Thoracic aorta (tissue), 2 donors: ENCODE data around the gene SEMA3B. TPM values are rescaled to one million over a fixed set of nuclear protein-coding genes. Genes with fewer than 3 reads are reported as not detected.

Experiments used
- ATAC-seq: fragments of 150-250 bp; one replicate; pipeline ENCODE4 v1.8.0; 2017; ENCODE audit warnings: low read depth; ENCODE audit not compliant: insufficient number of reproducible peaks, low FRiP score
- DNase-seq: peaks from one replicate; pipeline ENCODE4 v3.0.0-alpha.2; 2020; ENCODE audit warnings: low spot score
- H3K27ac ChIP-seq, 2 donors: fragments of 200-600 bp; sonication (generic); 1 replicate in 1 of 2; 2 replicates in 1 of 2; pipeline ENCODE4 v1.5.1; 2016; ENCODE audit warnings: mild to moderate bottlenecking in 2 of 2, moderate library complexity in 2 of 2
- H3K27me3 ChIP-seq: fragments of 200-600 bp; sonication (generic); replicated peaks from 2 replicates; pipeline ENCODE4 v1.6.0; 2016; ENCODE audit warnings: mild to moderate bottlenecking; ENCODE audit not compliant: insufficient read depth
- H3K36me3 ChIP-seq: fragments of 200-600 bp; sonication (generic); one replicate; pipeline ENCODE4 v1.5.1; 2016
- H3K4me1 ChIP-seq, 2 donors: fragments of 200-600 bp; sonication (generic); 1 replicate in 1 of 2; 2 replicates in 1 of 2; pipeline versions ENCODE4 v1.5.1 to v1.6.0; 2016; ENCODE audit warnings: low read depth in 2 of 2, mild to moderate bottlenecking in 1 of 2; ENCODE audit not compliant: control insufficient read depth in 1 of 2
- H3K4me3 ChIP-seq: fragments of 200-600 bp; sonication (generic); 2 replicates; pipeline ENCODE4 v1.5.1; 2016; ENCODE audit warnings: mild to moderate bottlenecking
- H3K9me3 ChIP-seq: fragments of 200-600 bp; sonication (generic); 2 replicates; pipeline ENCODE4 v1.5.1; 2016
- total RNA-seq, 2 donors: library from RNA; depleted of rRNA; stranded (reverse); fragments of >200 nt; gene quantifications; one replicate each; pipeline versions ENCODE4 v1.1.0 to v1.2.3, GENCODE V29; 2016
- TF ChIP-seq, protein P1 (sequence below): fragments of 200-600 bp; sonication (generic); IDR thresholded peaks from one replicate; pipeline ENCODE4 v1.5.1; 2019; ENCODE audit warnings: antibody characterized with exemption

Gene SEMA3B
- total RNA-seq, 2 donors from 2014 or later: 53.6 to 57.2 TPM

DNA sequence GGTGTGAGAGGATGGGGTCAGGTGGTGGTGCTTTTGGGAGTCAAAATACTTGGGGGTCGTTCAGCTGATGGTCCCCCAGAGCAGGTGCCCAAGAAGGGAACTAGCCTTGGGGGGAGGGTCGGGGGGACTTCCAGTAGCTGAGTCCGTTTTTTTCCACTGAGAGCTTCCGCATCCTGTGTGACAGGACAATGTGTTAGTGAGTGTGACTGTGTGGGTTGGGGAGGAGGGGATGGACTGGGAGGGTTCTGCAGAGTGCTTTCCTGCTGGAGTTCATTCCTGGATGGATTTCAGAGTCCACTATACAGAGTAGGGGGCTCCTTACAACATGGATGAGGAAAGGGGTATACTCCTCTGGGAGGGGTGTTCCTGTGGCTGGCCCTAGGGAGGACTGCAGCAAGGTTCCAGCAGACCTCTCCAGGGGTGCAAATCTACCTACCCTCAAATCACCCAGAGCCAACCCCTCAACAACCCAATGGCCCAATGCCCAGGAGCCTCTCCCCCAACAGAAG lies 54.2 kb downstream of the SEMA3B start:
- no peaks in the 10 kb centered on the region for H3K27me3 ChIP-seq
- DNase-seq (no peak), ATAC-seq (no peak)
- TF ChIP-seq, protein P1, sequence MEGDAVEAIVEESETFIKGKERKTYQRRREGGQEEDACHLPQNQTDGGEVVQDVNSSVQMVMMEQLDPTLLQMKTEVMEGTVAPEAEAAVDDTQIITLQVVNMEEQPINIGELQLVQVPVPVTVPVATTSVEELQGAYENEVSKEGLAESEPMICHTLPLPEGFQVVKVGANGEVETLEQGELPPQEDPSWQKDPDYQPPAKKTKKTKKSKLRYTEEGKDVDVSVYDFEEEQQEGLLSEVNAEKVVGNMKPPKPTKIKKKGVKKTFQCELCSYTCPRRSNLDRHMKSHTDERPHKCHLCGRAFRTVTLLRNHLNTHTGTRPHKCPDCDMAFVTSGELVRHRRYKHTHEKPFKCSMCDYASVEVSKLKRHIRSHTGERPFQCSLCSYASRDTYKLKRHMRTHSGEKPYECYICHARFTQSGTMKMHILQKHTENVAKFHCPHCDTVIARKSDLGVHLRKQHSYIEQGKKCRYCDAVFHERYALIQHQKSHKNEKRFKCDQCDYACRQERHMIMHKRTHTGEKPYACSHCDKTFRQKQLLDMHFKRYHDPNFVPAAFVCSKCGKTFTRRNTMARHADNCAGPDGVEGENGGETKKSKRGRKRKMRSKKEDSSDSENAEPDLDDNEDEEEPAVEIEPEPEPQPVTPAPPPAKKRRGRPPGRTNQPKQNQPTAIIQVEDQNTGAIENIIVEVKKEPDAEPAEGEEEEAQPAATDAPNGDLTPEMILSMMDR: no peak
- peaks cover 27 to 51% of the 10 kb centered on the region in 2 donors for H3K4me1 ChIP-seq
- H3K36me3 ChIP-seq: peaks cover 8% of the 10 kb centered on the region
- peak overlapping the region; percentile 8 to 91 for H3K27ac ChIP-seq
- peak overlapping the region; percentile 73 for H3K4me3 ChIP-seq
- no peaks in the 10 kb centered on the region for H3K9me3 ChIP-seq

DNA sequence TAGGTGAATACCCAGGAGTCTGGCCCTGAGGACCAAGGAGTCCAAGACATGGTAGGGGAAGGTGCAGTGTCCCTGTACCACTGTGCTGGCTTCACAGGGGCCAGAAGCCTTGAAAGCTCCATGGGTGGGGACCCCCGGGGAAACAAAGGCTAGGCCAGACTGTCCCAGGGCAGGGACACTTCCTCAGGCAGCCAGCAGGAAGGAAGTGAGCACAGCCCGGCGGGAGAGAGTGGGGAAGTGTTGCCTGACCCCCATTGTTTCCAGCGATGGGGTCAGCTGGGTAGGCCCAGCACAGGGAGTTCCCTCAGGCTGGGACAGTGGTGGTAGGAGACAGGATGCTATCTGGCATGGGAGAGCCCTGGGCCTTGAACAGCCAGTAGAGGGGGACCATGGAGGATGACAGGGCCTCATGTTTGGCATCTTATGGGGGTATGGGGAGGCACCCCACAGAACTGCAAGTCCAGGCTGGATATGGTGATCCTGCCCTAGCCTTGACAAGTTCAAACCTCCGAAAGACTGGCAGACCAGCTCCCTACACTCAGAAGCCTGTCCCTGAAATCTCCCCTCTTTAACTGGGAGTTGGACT lies 54.8 kb downstream of the SEMA3B start:
- H3K27me3 ChIP-seq: no peaks in the 10 kb centered on the region
- TF ChIP-seq, protein P1: no peak
- peak overlapping the region; percentile 8 to 91 for H3K27ac ChIP-seq
- no peak for ATAC-seq
- DNase-seq: no peak
- peaks cover 7% of the 10 kb centered on the region for H3K36me3 ChIP-seq
- H3K9me3 ChIP-seq: no peaks in the 10 kb centered on the region
- no peak overlapping the region for H3K4me3 ChIP-seq
- H3K4me1 ChIP-seq: peaks cover 29 to 50% of the 10 kb centered on the region in 2 donors

DNA sequence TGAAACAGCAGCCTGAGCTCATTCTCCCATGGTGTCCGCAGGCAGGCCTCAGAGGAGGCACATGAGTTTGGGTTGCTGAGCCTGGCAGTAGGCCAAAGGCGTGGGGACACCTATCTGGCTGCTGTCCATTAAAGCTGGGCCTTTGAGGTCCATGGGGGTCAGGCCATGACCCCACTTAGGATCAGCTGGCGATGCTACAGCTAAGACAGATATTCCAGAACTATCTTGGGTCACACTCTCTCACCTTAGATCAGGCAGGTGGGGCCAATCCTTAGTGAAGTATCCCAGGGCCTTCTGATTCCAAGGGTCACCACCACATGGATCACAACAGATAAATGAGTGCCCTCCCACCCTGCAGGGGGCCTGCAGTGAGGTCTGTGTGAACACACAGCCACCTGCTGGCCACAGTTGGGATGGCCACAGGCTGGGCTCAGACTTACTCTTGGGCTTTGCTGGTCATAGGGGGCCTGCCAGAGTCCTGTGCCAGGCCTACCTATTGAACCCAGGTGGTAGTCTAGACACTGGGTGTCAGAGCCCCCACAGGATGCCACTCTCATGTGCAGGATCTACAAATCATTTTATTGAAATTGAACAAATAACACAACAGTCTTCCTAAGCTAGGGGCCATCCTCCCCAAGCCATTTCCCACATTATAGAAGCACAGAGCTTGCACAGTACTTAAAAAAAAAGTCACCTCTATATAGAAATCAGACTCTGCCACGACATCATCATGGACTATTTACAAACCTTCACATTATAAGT lies 55.6 kb downstream of the SEMA3B start:
- Histone ChIP-seq H3K27me3 (no peaks in the 10 kb centered on the region), H3K9me3 (no peaks in the 10 kb centered on the region), H3K27ac (peak overlapping the region in 1 of 2 donors; percentile 8), H3K4me3 (no peak overlapping the region), H3K4me1 (peaks cover 29 to 43% of the 10 kb centered on the region in 2 donors), H3K36me3 (peaks cover 9% of the 10 kb centered on the region)
- TF ChIP-seq, protein P1: peak; percentile 79
- DNase-seq (no peak), ATAC-seq (no peak)

DNA sequence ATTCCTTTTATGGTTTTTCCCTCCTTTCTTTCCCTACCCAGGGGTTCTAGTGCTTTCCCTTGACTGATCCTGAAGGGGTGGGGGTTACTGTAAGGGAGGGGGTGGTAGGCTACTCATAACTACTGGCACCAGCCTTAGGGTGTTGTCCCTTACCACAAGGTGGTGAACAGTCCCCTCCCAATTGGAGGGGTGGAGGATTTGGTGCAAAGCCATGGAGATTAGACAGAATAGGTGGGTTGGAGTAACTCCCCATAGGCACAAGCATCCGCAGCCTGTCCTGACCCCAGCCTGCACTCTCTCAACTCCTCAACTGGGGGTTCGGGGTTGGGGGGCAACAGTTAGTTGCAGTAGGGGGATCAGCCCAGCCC lies 56.1 kb downstream of the SEMA3B start:
- DNase-seq (no peak), ATAC-seq (no peak)
- H3K36me3 ChIP-seq: peaks cover 14% of the 10 kb centered on the region
- no peak overlapping the region for H3K4me3 ChIP-seq
- H3K27ac ChIP-seq: no peak overlapping the region
- TF ChIP-seq, protein P1: no peak
- no peaks in the 10 kb centered on the region for H3K27me3 ChIP-seq
- H3K4me1 ChIP-seq: peaks cover 24 to 37% of the 10 kb centered on the region in 2 donors
- H3K9me3 ChIP-seq: no peaks in the 10 kb centered on the region

DNA sequence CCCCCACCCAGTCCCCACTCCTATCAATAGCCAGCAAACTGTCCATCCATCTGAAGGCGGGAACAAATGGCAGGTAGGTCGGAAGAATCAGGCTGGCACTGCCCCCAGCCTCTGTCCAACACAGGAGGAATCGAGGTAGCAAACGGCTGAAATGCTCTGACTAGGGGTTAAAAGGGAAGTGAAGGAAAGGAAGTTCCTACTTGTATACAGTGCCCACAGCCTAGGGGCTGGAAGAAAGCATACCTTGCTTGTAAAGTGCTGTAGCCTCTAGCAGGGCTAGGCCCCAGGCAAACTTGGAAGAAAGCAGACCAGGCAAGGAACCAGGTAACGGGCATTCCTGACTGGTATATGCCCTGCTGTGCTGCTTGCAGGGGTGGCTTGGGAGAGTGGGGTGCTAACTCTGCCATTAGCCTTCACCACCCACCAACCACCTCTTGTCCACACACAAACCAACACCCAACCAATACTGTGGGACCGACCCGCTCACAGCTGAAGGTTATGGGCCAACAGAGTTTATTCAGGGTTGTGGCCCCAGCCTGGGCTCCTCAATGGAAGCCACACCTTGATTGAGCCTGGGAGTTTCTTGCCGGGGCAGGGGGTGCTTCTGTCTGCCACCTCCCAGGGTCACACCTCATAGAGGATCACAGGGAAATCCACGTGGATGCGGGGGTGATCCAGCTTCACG lies 56.7 kb downstream of the SEMA3B start:
- H3K27ac ChIP-seq: no peak overlapping the region

More for the DNA sequence above, 56.7 kb downstream of the SEMA3B start:
- H3K36me3 ChIP-seq: peaks cover 20% of the 10 kb centered on the region
- no peak overlapping the region for H3K4me3 ChIP-seq
- no peak for DNase-seq
- H3K27me3 ChIP-seq: no peaks in the 10 kb centered on the region
- no peak for ATAC-seq
- TF ChIP-seq, protein P1: no peak
- H3K9me3 ChIP-seq: no peaks in the 10 kb centered on the region
- H3K4me1 ChIP-seq: peaks cover 19 to 31% of the 10 kb centered on the region in 2 donors
